H1 (cell line): ENCODE data around the gene CASK. TPM values are rescaled to one million over a fixed set of nuclear protein-coding genes. Genes with fewer than 3 reads are reported as not detected.

Source experiments
- CHD7 ChIP-seq: fragments of 300-600 bp; sonication (generic); IDR thresholded peaks from 2 replicates; pipeline ENCODE4 v1.7.1; 2012; ENCODE audit warnings: low read length, moderate library complexity, mild to moderate bottlenecking, inconsistent platforms; ENCODE audit not compliant: insufficient replicate concordance
- polyA plus RNA-seq, 7 experiments: library from polyadenylated mRNA; depleted of rRNA in 3 of 7; stranded (reverse) in 5 of 7; unstranded in 2 of 7; fragments of >200 nt in 5 of 7; fragments of 200-250 nt in 2 of 7; gene quantifications; 1 replicate in 5 of 7; 2 replicates in 1 of 7; 4 replicates in 1 of 7; pipeline versions ENCODE4 v1.2.1 to v1.2.3, GENCODE V29; 2011 to 2013; ENCODE audit warnings: missing spikeins in 2 of 7, mixed read lengths in 2 of 7
- total RNA-seq: library from RNA; stranded (reverse); fragmentation: NEBNext Ultra II Directional; extraction: Animal tissue kit (Norgen Biotek cat#: 25700); gene quantifications from 2 replicates; pipeline ENCODE4 v1.2.1, GENCODE V29; 2021

CASK gene
- total and polyA plus RNA-seq, 2 of the 8 experiments (the other 6 are each of a cell fraction or from before 2014, with no cell fraction given) = 21.6 to 55.1 TPM

- TF ChIP-seq CHD7 = no peak
Measured at GRCh38 chrX:41530085-41530484, 393.3 kb downstream of the CASK start (continued).
